IPS DF 4.7 (cell line): ENCODE measurements around the gene OR10H5.
"Not testable (repeated sequence)": the region's sequence is repeated elsewhere in the genome, so short reads cannot be mapped to it uniquely, and the experiment has no call there.

Source experiments
- DNase-seq: peaks from one replicate; pipeline ENCODE4 v3.0.0-alpha.2; 2013; ENCODE audit warnings: low spot score; ENCODE audit errors: extremely low read depth

The OR10H5 gene

GRCh38 chr19:15811476-15811875, 24.0 kb downstream of the OR10H5 start:
- no peak for DNase-seq

- no peak for DNase-seq
Observed at GRCh38 chr19:15812060-15812722, 24.7 kb downstream of the OR10H5 start.

GRCh38 chr19:15813916-15814315, 26.5 kb downstream of the OR10H5 start:
- DNase-seq = no peak

GRCh38 chr19:15815306-15815705, 27.8 kb downstream of the OR10H5 start, which contains the start of gene OR10H1:
OR10H1 (minus strand) TSS chr19:15815664; CDS start chr19:15808037, 7,627 bp downstream.
- DNase-seq = no peak

- DNase-seq = no peak
Observed at GRCh38 chr19:15820646-15821045, 33.2 kb downstream of the OR10H5 start.

GRCh38 chr19:15825753-15826152, 38.3 kb downstream of the OR10H5 start:
- no peak for DNase-seq

GRCh38 chr19:15828121-15828610, 40.7 kb downstream of the OR10H5 start:
- no peak for DNase-seq

GRCh38 chr19:15828611-15829305, 41.3 kb downstream of the OR10H5 start:
- not testable (repeated sequence) for DNase-seq

GRCh38 chr19:15829306-15829698, 41.8 kb downstream of the OR10H5 start:
- DNase-seq = no peak

- DNase-seq = no peak
Observed at GRCh38 chr19:15829786-15830185, 42.3 kb downstream of the OR10H5 start.

- no peak for DNase-seq
Observed at GRCh38 chr19:15831626-15832025, 44.2 kb downstream of the OR10H5 start.

GRCh38 chr19:15834232-15834631, 46.8 kb downstream of the OR10H5 start:
- DNase-seq = not testable (repeated sequence)

- DNase-seq = not testable (repeated sequence)
Observed at GRCh38 chr19:15835565-15836329, 48.3 kb downstream of the OR10H5 start.

- no peak for DNase-seq
Observed at GRCh38 chr19:15836330-15837220, 49.1 kb downstream of the OR10H5 start.

- DNase-seq = no peak
Observed at GRCh38 chr19:15837221-15837731, 49.8 kb downstream of the OR10H5 start.

GRCh38 chr19:15838351-15838750, 50.9 kb downstream of the OR10H5 start:
- no peak for DNase-seq

- DNase-seq = not testable (repeated sequence)
Observed at GRCh38 chr19:15839888-15840287, 52.4 kb downstream of the OR10H5 start.

GRCh38 chr19:15840833-15841232, 53.4 kb downstream of the OR10H5 start:
- DNase-seq = no peak

- no peak for DNase-seq
Observed at GRCh38 chr19:15841875-15842569, 54.6 kb downstream of the OR10H5 start.
